ENCODE results near the gene IP6K3.
A peak's percentile ranks its signal among the peaks of the same experiment; 100 is the strongest.

Gene IP6K3

GRCh38 chr6:33746651-33747100, at the start of gene IP6K3:
TSS of gene IP6K3 (minus strand) at chr6:33746905. CDS start at chr6:33735476, 11,429 bp downstream.
- no peaks in the 10 kb centered on the region for H3K36me3 ChIP-seq (ENCODE audit: insufficient read depth, insufficient read length, low read length)
- H3K9ac ChIP-seq (ENCODE audit: insufficient read length, low read depth): peak within 1 kb of the TSS; percentile 67
- peaks cover 28% of the 10 kb centered on the region for H3K4me1 ChIP-seq (ENCODE audit: insufficient read depth, insufficient read length)
- H3K27me3 ChIP-seq (ENCODE audit: insufficient read depth, insufficient read length): no peaks in the 10 kb centered on the region
- H3K4me3 ChIP-seq (ENCODE audit: insufficient read length, low read depth): peak within 1 kb of the TSS; percentile 8
- no peak for TF ChIP-seq YY1 (IDR thresholded peaks at IDR 0.05; ENCODE audit: insufficient read depth, insufficient read length)
- no peak for TF ChIP-seq SUZ12 (IDR thresholded peaks at IDR 0.05; ENCODE audit: extremely low read depth, insufficient read depth, insufficient read length)
- H3K9me3 ChIP-seq (ENCODE audit: insufficient read depth, low read length): no peaks in the 10 kb centered on the region
- DNase-seq (ENCODE audit: low read depth, low spot score): no peak

DNA sequence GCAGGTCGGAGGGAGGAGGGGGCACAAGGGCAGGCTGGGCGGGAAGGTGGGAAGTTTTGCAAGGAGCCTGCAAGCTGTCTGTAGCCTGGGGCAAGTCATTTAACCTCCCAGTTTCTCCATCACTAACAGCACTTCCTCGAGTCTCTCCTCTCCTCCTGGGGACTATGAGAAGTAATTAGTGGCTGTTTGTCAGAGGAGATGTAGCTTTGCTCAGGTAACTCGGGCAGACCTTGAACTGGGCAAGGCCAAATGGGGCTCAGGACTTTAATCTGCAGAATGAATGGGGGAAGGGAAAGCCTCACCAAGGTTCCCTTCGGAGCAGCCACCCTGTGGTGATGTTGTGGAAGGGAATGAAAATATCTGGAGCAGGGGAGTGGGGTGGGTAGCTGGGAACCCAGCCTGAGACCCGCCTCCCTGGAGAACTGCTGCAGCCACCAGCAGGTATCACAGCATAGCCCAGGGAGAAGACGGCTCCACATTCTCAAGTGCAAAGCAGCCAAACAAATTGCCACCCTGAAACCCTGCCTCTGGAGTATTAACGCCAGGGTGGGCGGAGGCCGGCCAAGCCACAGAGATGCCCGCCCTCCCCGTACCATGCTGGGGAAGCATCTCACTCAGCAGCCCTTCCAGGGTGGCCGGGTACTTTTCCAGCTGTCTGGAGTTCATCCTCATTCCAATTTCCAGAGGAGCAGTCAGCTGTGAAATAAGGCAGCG, 48.4 kb upstream of the IP6K3 start:
- no peak overlapping the region for H3K4me3 ChIP-seq (ENCODE audit: insufficient read length, low read depth)
- DNase-seq (ENCODE audit: low read depth, low spot score): no peak
- no peaks in the 10 kb centered on the region for H3K27me3 ChIP-seq (ENCODE audit: insufficient read depth, insufficient read length)
- H3K36me3 ChIP-seq (ENCODE audit: insufficient read depth, insufficient read length, low read length): no peaks in the 10 kb centered on the region
- no peaks in the 10 kb centered on the region for H3K9me3 ChIP-seq (ENCODE audit: insufficient read depth, low read length)
- H3K4me1 ChIP-seq (ENCODE audit: insufficient read depth, insufficient read length): peaks cover 38% of the 10 kb centered on the region
- TF ChIP-seq YY1 (IDR thresholded peaks at IDR 0.05; ENCODE audit: insufficient read depth, insufficient read length) (no peak), ZNF274 (IDR thresholded peaks at IDR 0.05; ENCODE audit: low read depth, low read length) (no peak), SUZ12 (IDR thresholded peaks at IDR 0.05; ENCODE audit: extremely low read depth, insufficient read depth, insufficient read length) (no peak)
- H3K9ac ChIP-seq (ENCODE audit: insufficient read length, low read depth): peak overlapping the region; percentile 68

DNA sequence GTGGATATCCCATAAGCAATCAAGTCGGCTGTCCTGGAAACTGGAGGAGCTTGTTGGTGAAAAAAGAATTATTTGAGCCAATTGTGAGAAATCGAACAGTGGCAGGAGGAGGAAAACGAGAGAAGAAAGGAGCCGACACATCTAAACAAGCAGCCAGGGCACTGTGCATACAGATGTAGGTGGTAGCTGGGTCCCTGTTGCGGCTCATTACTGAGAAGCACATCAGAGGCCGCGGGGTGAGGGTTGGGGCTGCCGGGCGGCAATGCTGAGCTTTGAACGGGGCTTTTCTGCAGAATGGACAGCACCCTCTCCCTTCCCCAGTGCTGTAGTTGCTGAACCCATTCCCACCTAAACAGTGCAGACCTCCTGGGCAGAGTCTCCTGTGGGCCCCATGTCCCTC, 46.3 kb upstream of the IP6K3 start:
- Histone ChIP-seq H3K4me3 (ENCODE audit: insufficient read length, low read depth) (no peak overlapping the region), H3K4me1 (ENCODE audit: insufficient read depth, insufficient read length) (peaks cover 35% of the 10 kb centered on the region), H3K9ac (ENCODE audit: insufficient read length, low read depth) (peak overlapping the region; percentile 11), H3K27me3 (ENCODE audit: insufficient read depth, insufficient read length) (no peaks in the 10 kb centered on the region), H3K9me3 (ENCODE audit: insufficient read depth, low read length) (no peaks in the 10 kb centered on the region), H3K36me3 (ENCODE audit: insufficient read depth, insufficient read length, low read length) (no peaks in the 10 kb centered on the region)
- no peak for DNase-seq (ENCODE audit: low read depth, low spot score)
- no peak for TF ChIP-seq SUZ12 (IDR thresholded peaks at IDR 0.05; ENCODE audit: extremely low read depth, insufficient read depth, insufficient read length)
- TF ChIP-seq YY1 (IDR thresholded peaks at IDR 0.05; ENCODE audit: insufficient read depth, insufficient read length): no peak
- no peak for TF ChIP-seq ZNF274 (IDR thresholded peaks at IDR 0.05; ENCODE audit: low read depth, low read length)

DNA sequence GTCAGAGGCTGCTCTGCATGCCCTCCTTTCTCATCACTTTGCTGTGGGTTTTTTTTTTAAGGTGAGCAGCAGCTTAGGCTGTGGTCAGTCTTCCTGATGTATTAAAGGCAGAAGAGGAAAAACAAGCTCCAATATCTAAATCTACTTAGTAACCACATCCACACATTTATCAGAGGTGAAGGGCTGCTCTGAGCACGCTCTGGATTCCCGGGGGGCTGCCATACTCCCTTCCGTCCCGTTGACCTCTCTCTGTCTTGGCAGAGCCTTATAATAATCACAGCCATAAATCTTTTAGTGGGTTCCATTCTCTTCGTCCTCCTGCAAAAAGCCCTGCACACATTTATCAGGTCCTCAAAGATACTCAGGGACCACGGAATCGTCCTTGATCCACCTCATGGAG, 44.9 kb upstream of the IP6K3 start:
- Histone ChIP-seq H3K9ac (ENCODE audit: insufficient read length, low read depth) (no peak overlapping the region), H3K27me3 (ENCODE audit: insufficient read depth, insufficient read length) (no peaks in the 10 kb centered on the region), H3K4me1 (ENCODE audit: insufficient read depth, insufficient read length) (peaks cover 26% of the 10 kb centered on the region), H3K4me3 (ENCODE audit: insufficient read length, low read depth) (no peak overlapping the region), H3K36me3 (ENCODE audit: insufficient read depth, insufficient read length, low read length) (peaks cover 9% of the 10 kb centered on the region), H3K9me3 (ENCODE audit: insufficient read depth, low read length) (no peaks in the 10 kb centered on the region)
- no peak for DNase-seq (ENCODE audit: low read depth, low spot score)
- TF ChIP-seq ZNF274 (IDR thresholded peaks at IDR 0.05; ENCODE audit: low read depth, low read length): no peak
- TF ChIP-seq SUZ12 (IDR thresholded peaks at IDR 0.05; ENCODE audit: extremely low read depth, insufficient read depth, insufficient read length): no peak
- no peak for TF ChIP-seq YY1 (IDR thresholded peaks at IDR 0.05; ENCODE audit: insufficient read depth, insufficient read length)

DNA sequence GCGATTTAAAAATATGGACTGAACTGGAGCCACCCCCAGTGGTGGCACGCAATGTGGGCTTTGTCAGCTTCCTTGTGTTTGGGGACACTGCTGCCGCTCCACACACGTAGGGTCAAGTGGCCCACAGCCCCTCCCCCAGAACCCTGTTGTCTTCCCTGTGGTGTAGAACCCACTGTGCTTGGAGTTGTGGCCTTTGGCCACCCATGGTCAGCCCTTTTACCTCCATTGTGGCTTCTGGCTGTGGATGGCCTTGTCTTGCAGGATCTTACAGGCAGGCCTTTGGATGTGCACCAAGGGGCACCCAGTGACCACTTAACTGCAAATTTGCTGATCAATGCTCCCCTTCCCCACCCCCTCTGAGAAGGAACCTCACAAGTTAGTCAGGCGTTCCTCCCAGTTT, 44.2 kb upstream of the IP6K3 start:
- H3K4me3 ChIP-seq (ENCODE audit: insufficient read length, low read depth): no peak overlapping the region
- H3K4me1 ChIP-seq (ENCODE audit: insufficient read depth, insufficient read length): peaks cover 21% of the 10 kb centered on the region
- DNase-seq (ENCODE audit: low read depth, low spot score): no peak
- no peak overlapping the region for H3K9ac ChIP-seq (ENCODE audit: insufficient read length, low read depth)
- peaks cover 10% of the 10 kb centered on the region for H3K36me3 ChIP-seq (ENCODE audit: insufficient read depth, insufficient read length, low read length)
- TF ChIP-seq YY1 (IDR thresholded peaks at IDR 0.05; ENCODE audit: insufficient read depth, insufficient read length) (no peak), SUZ12 (IDR thresholded peaks at IDR 0.05; ENCODE audit: extremely low read depth, insufficient read depth, insufficient read length) (no peak), ZNF274 (IDR thresholded peaks at IDR 0.05; ENCODE audit: low read depth, low read length) (no peak)
- H3K27me3 ChIP-seq (ENCODE audit: insufficient read depth, insufficient read length): no peaks in the 10 kb centered on the region
- no peaks in the 10 kb centered on the region for H3K9me3 ChIP-seq (ENCODE audit: insufficient read depth, low read length)

DNA sequence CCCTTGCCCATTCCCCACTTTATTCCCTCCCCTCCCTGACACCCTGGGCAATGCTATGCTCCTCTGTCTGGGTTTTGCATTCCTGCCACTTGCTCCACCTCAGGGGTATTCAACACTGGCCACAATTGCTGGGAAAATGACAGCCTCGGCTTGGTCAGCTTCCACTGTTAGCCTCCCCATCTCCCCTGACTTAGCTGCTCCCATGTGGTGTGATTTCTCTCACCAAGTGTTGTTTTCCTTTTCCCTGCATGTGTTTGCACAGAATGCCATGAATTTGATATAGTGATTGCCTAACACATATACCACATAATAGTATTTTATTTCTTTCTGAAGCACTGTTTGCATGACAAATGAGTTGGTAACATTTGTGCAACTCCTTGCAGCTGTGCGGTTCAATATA, 43.7 kb upstream of the IP6K3 start:
- TF ChIP-seq YY1 (IDR thresholded peaks at IDR 0.05; ENCODE audit: insufficient read depth, insufficient read length): no peak
- no peak for TF ChIP-seq ZNF274 (IDR thresholded peaks at IDR 0.05; ENCODE audit: low read depth, low read length)
- no peak for TF ChIP-seq SUZ12 (IDR thresholded peaks at IDR 0.05; ENCODE audit: extremely low read depth, insufficient read depth, insufficient read length)
- no peaks in the 10 kb centered on the region for H3K27me3 ChIP-seq (ENCODE audit: insufficient read depth, insufficient read length)
- no peak overlapping the region for H3K4me3 ChIP-seq (ENCODE audit: insufficient read length, low read depth)
- H3K4me1 ChIP-seq (ENCODE audit: insufficient read depth, insufficient read length): peaks cover 18% of the 10 kb centered on the region
- H3K9me3 ChIP-seq (ENCODE audit: insufficient read depth, low read length): no peaks in the 10 kb centered on the region
- H3K9ac ChIP-seq (ENCODE audit: insufficient read length, low read depth): no peak overlapping the region
- H3K36me3 ChIP-seq (ENCODE audit: insufficient read depth, insufficient read length, low read length): peaks cover 10% of the 10 kb centered on the region
- no peak for DNase-seq (ENCODE audit: low read depth, low spot score)

- TF ChIP-seq YY1 (IDR thresholded peaks at IDR 0.05; ENCODE audit: insufficient read depth, insufficient read length): no peak
- peak overlapping the region; percentile 9 for H3K4me3 ChIP-seq (ENCODE audit: insufficient read length, low read depth)
- H3K36me3 ChIP-seq (ENCODE audit: insufficient read depth, insufficient read length, low read length): peaks cover 18% of the 10 kb centered on the region
- no peaks in the 10 kb centered on the region for H3K27me3 ChIP-seq (ENCODE audit: insufficient read depth, insufficient read length)
- H3K4me1 ChIP-seq (ENCODE audit: insufficient read depth, insufficient read length): peaks cover 18% of the 10 kb centered on the region
- no peaks in the 10 kb centered on the region for H3K9me3 ChIP-seq (ENCODE audit: insufficient read depth, low read length)
- H3K9ac ChIP-seq (ENCODE audit: insufficient read length, low read depth): no peak overlapping the region
- DNase-seq (ENCODE audit: low read depth, low spot score): no peak
Observed at GRCh38 chr6:33789550-33789895, 42.8 kb upstream of the IP6K3 start.
